GM12878 (cell line): ENCODE data around the gene POLR2F. TPM values are rescaled to one million over a fixed set of nuclear protein-coding genes. Genes with fewer than 3 reads are reported as not detected.

ENCODE experiments used
- ATF7 ChIP-seq: fragments of 450-650 bp; IDR thresholded peaks from 2 replicates; pipeline ENCODE4 v1.6.1; 2016; ENCODE audit warnings: low read depth, mild to moderate bottlenecking
- BCL3 ChIP-seq: IDR thresholded peaks from 2 replicates; pipeline ENCODE4 v1.6.1; 2011; ENCODE audit warnings: borderline replicate concordance, low read depth, mild to moderate bottlenecking, moderate library complexity, low read length; ENCODE audit not compliant: insufficient read depth, poor library complexity, severe bottlenecking
- CHD2 ChIP-seq: IDR thresholded peaks from 2 replicates; pipeline ENCODE4 v1.6.1; 2011; ENCODE audit warnings: low read depth, low read length, improper control_type of control experiment, borderline replicate concordance
- CHD4 ChIP-seq: fragments of 200-600 bp; sonication (generic); IDR thresholded peaks from 2 replicates; pipeline ENCODE4 v1.6.1; 2016; ENCODE audit warnings: mild to moderate bottlenecking
- E4F1 ChIP-seq: fragments of 450-650 bp; IDR thresholded peaks from 2 replicates; pipeline ENCODE4 v1.6.1; 2018; ENCODE audit warnings: borderline replicate concordance, mild to moderate bottlenecking; ENCODE audit not compliant: partially characterized antibody
- ELK1 ChIP-seq: IDR thresholded peaks from 2 replicates; pipeline ENCODE4 v1.6.1; 2012; ENCODE audit warnings: low read depth, low read length, improper control_type of control experiment
- GATAD2B ChIP-seq: fragments of 450-650 bp; conservative IDR thresholded peaks from 2 replicates; pipeline ENCODE4 v1.6.1; 2017; ENCODE audit warnings: low read depth, mild to moderate bottlenecking, moderate library complexity
- KAT2A ChIP-seq: conservative IDR thresholded peaks from 2 replicates; pipeline ENCODE4 v1.6.1; 2011; ENCODE audit warnings: low read depth, low read length; ENCODE audit not compliant: control insufficient read depth
- NFXL1 ChIP-seq: fragments of 450-650 bp; IDR thresholded peaks from 2 replicates; pipeline ENCODE4 v1.6.1; 2017; ENCODE audit warnings: antibody characterized with exemption, mild to moderate bottlenecking, borderline replicate concordance
- PKNOX1 ChIP-seq: fragments of 450-650 bp; IDR thresholded peaks from 2 replicates; pipeline ENCODE4 v1.6.1; 2016; ENCODE audit warnings: mild to moderate bottlenecking
- RB1 ChIP-seq: fragments of 450-650 bp; formaldehyde crosslinking; IDR thresholded peaks from 2 replicates; pipeline ENCODE4 v1.6.1; 2017; ENCODE audit warnings: mild to moderate bottlenecking, borderline replicate concordance
- TCF12 ChIP-seq: IDR thresholded peaks from 2 replicates; pipeline ENCODE4 v1.6.1; 2011; ENCODE audit warnings: low read depth, mild to moderate bottlenecking, low read length
- TCF7 ChIP-seq: IDR thresholded peaks from 2 replicates; pipeline ENCODE4 v1.6.1; 2014; ENCODE audit warnings: antibody characterized with exemption, borderline replicate concordance
- ZBTB33 ChIP-seq: fragments of 450-650 bp; IDR thresholded peaks from 2 replicates; pipeline ENCODE4 v1.6.1; 2017; ENCODE audit warnings: mild to moderate bottlenecking
- ZNF384 ChIP-seq: IDR thresholded peaks from 2 replicates; pipeline ENCODE4 v1.6.1; 2012; ENCODE audit warnings: low read depth, mild to moderate bottlenecking, low read length, improper control_type of control experiment, borderline replicate concordance
- polyA plus RNA-seq, 11 experiments: library from polyadenylated mRNA; depleted of rRNA in 4 of 11; unstranded in 6 of 11; stranded (reverse) in 5 of 11; fragments of >200 nt; fragmentation: Nextera tagmentation in 4 of 11; fragmentation: Illumina TruSeq in 1 of 11; extraction: Ambion mirVana in 4 of 11; extraction: Trizol in 1 of 11; gene quantifications; 1 replicate in 1 of 11; 2 replicates in 10 of 11; pipeline versions ENCODE4 v1.2.1 to v1.2.3, GENCODE V29; 2011 to 2016; ENCODE audit warnings: inconsistent platforms in 2 of 11, missing spikeins in 2 of 11, low read depth in 1 of 11
- total RNA-seq, 4 experiments: library from RNA; depleted of rRNA in 3 of 4; stranded (reverse); fragments of >200 nt in 3 of 4; fragmentation: Illumina TruSeq in 1 of 4; extraction: Trizol in 1 of 4; gene quantifications; 2 replicates each; pipeline versions ENCODE4 v1.2.1 to v1.2.3, GENCODE V29; 2013 to 2021

Gene POLR2F
- total and polyA plus RNA-seq, 10 of the 15 experiments (the other 5 are each of a cell fraction or from before 2014, with no cell fraction given): 71.9 to 218 (median 100.0) TPM

GRCh38 chr22:37933711-37934376 is 19.7 kb upstream of the POLR2F start (continued):
- no peak for TF ChIP-seq E4F1
- TF ChIP-seq BCL3: no peak
- no peak for TF ChIP-seq ELK1
- no peak for TF ChIP-seq KAT2A
- TF ChIP-seq ATF7: no peak
- TF ChIP-seq TCF12: no peak
- TF ChIP-seq NFXL1: no peak
- TF ChIP-seq ZNF384: no peak
- TF ChIP-seq CHD4: no peak
- 0 out of 2 replicates have a peak, but pooled peaks have one; percentile 38 for TF ChIP-seq CHD2
- no peak for TF ChIP-seq ZBTB33
- TF ChIP-seq RB1: peak; percentile 38; the same call in 1 of the 2 replicates
- 0 out of 2 replicates have a peak, but pooled peaks have one; percentile 8 for TF ChIP-seq PKNOX1
- TF ChIP-seq TCF7: no peak
- TF ChIP-seq GATAD2B: peak; percentile 76; the same call in 1 of the 2 replicates
- TF ChIP-seq, all 136 proteins: peak for 24
